GM13976 (cell line): ENCODE measurements around the gene PTCD2.

Source experiments
- DNase-seq: peaks from one replicate; pipeline ENCODE4 v3.0.0; 2012; ENCODE audit warnings: low spot score
- in situ Hi-C: fragments of 300-500 bp; cut with MboI; formaldehyde crosslinking; loops from one replicate; pipeline ENCODE4 v1.12.0; 2022; ENCODE audit warnings: low sequenced_read_pairs, mixed read lengths, inconsistent platforms; ENCODE audit not compliant: unreplicated experiment
- TF ChIP-seq, protein P1 (sequence below): IDR thresholded peaks from 2 replicates; pipeline ENCODE4 v1.5.1; 2012; ENCODE audit warnings: borderline replicate concordance, mild to moderate bottlenecking; ENCODE audit not compliant: insufficient read depth; ENCODE audit errors: extremely low read depth, missing control alignments, control extremely low read depth

Gene PTCD2

DNA sequence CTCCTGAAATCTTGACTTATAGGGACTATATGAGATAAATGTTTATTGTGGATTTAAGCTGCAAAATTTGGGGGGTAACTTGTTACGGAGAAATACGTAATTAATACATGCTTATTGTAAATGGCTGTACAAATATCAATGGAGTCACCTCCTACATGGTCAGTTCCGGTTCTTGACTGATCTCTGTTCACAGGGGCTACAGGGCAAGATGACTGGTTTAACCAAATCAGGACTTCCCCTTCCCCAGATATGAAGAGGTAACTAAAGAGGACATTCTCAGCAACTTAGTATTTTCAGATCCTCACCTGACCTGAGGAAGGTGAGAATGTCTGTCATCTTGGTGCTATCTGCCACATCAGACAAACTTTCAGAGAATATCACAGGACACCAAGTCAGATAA is 54.7 kb downstream of the PTCD2 start:
- in situ Hi-C loops: loop anchor here (5.0 to 25.0 kb wide), 2 partner anchors 142 to 437 kb away; partner anchors contain the start of gene TNPO1

DNA sequence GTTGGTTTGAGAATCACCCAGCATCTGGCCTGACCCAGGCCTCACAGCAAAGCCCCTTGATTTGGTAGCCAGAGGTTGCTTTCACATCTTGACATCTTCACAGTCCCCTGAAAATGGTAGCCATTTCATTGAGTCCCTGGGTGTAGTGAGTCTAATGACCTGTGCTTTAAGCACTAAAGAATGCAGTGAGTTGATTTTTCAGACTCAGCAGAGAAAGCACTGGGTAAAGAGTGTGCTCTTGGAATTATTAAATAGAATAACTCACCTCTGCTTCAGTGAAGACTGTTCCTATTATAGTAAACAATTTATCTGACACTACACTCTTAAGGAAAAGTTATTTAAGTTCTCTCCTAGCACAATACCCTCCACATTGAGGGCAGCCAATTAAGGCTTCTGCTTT is 56.2 kb downstream of the PTCD2 start:
- TF ChIP-seq, protein P1, sequence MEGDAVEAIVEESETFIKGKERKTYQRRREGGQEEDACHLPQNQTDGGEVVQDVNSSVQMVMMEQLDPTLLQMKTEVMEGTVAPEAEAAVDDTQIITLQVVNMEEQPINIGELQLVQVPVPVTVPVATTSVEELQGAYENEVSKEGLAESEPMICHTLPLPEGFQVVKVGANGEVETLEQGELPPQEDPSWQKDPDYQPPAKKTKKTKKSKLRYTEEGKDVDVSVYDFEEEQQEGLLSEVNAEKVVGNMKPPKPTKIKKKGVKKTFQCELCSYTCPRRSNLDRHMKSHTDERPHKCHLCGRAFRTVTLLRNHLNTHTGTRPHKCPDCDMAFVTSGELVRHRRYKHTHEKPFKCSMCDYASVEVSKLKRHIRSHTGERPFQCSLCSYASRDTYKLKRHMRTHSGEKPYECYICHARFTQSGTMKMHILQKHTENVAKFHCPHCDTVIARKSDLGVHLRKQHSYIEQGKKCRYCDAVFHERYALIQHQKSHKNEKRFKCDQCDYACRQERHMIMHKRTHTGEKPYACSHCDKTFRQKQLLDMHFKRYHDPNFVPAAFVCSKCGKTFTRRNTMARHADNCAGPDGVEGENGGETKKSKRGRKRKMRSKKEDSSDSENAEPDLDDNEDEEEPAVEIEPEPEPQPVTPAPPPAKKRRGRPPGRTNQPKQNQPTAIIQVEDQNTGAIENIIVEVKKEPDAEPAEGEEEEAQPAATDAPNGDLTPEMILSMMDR: no peak
- in situ Hi-C loops: loop anchor here (5.0 kb wide), 1 partner anchor 141 kb away; no protein-coding TSS in a partner anchor

More for the DNA sequence above, 54.7 kb downstream of the PTCD2 start:
- TF ChIP-seq, protein P1: no peak
- DNase-seq: peak; percentile 21

DNA sequence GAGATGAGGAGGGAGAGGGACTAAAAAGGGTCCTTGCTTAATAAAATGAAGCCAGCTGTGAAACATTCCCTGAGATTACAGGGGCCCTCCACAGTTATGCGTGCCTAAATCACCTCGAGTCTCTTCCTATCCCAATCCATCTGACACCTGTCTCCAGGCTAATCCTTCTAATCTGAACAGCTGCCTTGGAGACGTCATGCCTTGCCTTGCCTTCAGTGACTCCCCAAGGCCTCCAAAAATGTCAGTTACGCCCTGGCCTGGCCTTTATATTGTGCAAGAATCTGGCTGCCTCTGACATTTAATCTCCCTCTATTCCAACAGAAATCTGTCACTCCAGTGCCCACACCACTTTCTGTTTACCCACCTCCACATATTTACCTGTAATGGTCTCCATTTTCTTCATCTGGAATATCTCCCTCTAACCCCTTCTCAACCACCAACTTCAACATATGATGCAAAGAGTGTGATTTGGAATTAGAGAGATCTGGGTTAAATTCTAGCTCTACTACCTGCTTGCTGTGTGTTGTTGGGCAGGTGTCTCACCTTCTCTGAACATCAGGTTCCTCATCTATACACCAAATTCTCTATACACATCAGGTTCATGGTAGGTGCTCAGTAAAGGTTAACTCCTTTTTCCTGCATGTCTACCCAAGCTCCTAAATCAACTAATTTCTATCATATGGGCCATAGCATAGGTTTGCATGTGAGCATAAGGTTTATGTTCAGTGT is 57.9 kb downstream of the PTCD2 start:
- in situ Hi-C loops: loop anchor here (5.0 kb wide), 1 partner anchor 139 kb away; no protein-coding TSS in a partner anchor
- TF ChIP-seq, protein P1: no peak
- no peak for DNase-seq

More for the DNA sequence above, 56.2 kb downstream of the PTCD2 start:
- DNase-seq: no peak

DNA sequence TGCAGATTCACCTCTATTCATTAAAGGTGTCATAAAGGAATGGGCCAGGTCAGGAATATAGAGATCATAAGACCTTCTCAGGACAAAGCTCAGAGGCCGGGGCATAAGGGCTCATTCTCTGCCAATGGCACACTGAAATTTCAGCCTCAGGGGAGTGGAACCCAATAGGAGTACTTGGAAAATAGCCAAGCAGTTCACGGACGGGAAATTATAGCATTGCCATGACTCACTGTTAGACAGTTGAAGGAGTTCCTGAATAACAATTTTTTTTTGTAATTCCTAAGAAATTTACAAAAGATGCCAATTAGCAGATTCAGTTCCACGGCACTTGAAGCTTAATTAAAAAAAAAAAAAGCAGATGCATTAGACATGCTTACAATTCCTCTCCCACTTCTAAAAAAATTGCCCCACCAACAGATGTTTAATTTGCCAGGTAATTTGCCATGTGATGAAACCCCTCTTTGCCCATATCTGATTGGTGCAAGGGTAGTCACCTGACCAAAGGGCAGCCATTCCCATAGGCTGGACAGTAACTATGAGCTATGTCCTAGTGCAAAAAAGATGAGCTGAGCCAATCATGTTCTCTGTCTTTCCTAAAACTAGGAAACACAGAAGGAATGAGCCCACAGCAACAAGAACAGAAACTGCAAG is 58.6 kb downstream of the PTCD2 start:
- DNase-seq: no peak
- in situ Hi-C loops: loop anchor here (5.0 kb wide), 1 partner anchor 139 kb away; no protein-coding TSS in a partner anchor
- TF ChIP-seq, protein P1: no peak

DNA sequence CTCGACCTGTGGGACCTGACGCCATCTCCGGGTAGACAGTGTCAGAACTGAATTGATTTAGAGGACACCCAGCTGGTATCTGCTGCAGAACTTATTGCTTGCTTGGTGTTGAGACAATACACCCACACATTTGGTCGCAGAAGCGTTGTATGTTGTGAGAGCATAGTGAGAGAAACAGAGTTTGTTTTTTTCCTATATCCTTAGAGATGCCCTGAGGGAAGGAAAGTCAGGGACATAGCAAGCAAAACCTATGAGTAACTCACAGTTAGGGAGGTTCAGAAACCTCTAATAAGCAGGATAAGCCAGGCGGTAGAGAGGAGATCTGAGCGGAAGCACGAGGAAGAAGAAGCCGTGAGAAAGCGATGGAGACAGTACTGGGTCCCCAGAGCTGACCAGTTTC is 59.8 kb downstream of the PTCD2 start:
- TF ChIP-seq, protein P1: no peak
- in situ Hi-C loops: loop anchor here (5.0 kb wide), 1 partner anchor 137 kb away; no protein-coding TSS in a partner anchor
- no peak for DNase-seq

DNA sequence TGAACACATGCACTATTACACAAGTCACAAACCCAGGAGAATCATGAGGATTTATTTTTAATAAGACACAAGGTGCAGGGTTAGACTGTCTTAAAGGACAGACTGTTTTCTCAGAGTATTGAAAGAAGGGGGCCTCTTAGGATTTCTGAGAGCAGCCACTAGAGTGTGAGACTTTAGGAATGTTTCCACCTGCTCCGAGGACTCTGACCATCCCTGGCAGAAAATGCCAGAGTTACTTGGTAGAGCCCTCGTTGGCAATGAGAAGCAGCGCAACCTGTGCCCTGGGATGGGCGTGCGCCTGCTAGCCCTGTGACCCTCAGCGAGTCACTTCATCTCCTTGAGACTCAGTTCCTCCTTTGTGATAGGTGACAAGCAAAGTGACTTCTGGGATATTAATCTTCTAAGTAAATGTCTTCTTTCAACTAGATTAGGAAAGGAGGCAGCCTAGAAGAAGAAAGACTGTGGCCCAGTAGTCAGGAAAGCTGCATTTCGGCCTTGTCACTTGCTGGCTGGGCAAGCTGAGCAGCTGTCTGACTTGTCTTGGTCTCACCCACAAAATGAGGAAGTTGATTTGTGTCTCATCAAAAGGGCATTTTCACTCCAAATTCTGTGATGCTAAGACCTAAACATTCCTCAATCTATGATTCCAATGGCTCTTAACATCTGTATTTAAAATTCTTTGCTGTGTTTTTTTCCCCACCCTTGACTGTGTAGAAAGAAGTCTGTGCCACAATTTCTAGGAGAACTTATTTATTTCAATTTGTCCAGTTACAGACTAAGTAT is 60.5 kb downstream of the PTCD2 start:
- in situ Hi-C loops: no loop called here

More for the DNA sequence above, 60.5 kb downstream of the PTCD2 start:
- TF ChIP-seq, protein P1: no peak
- DNase-seq: peak; percentile 54
